Medulla oblongata (tissue), 1 donor: ENCODE data around the gene SPPL2B.

Experiments
- DNase-seq: peaks from one replicate; pipeline ENCODE4 v3.0.0-alpha.2; 2015; ENCODE audit errors: extremely low spot score

The SPPL2B gene

DNA sequence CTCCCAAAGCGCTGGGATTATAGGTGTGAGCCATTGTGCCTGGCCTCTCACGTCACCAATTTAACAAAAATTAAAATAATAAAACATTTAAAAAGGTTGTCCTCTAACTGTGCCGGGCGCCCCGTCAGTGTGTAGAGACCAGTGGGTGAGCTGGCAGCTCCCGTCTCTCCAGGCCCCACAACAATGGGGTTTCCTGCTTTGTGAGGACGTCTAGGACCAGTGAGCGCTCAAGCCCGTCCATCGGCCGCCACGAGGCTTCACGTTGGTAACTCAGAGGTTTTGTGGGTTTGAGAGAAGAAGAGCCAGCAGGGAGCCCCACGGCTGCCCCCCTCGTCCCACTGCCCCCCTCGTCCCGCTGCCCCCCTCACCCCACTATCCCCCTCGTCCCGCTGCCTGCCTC lies 4.8 kb upstream of the SPPL2B start:
- no peak for DNase-seq

- DNase-seq: no peak
These were observed 4.1 kb upstream of the SPPL2B start for GRCh38 chr19:2324220-2324948.

GRCh38 chr19:2325281-2326046 lies 3.0 kb upstream of the SPPL2B start:
- DNase-seq: no peak

DNA sequence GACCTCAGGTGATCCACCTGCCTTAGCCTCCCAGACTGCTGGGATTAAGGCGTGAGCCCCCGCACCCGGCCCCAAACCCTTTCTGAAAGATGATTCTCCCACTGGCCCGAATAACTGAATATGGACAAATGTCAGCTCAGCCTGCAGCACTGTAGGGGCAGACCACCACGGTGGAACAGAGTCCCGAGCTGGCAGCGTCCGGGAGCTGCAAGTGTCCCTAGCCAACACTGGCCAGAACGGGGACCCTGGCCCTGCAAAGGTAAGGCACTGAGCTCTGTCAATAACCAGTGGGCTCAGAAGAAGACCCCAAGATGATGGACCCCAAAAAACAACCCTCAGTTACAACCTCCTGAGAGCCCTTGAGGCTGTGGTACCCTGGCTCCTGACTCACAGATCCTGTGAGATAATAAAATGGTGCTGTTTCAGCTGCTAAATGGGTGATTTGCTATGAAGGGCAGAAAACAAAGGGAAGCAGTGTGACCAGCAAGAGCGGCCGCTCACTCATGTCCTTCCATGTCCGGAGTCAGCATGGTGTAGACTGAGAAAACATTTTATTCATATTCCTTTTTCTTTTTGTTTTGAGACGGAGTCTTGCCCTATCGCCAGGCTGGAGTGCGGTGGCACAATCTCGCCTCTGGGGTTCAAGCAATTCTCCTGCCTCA lies 1.7 kb upstream of the SPPL2B start:
- DNase-seq: no peak

DNA sequence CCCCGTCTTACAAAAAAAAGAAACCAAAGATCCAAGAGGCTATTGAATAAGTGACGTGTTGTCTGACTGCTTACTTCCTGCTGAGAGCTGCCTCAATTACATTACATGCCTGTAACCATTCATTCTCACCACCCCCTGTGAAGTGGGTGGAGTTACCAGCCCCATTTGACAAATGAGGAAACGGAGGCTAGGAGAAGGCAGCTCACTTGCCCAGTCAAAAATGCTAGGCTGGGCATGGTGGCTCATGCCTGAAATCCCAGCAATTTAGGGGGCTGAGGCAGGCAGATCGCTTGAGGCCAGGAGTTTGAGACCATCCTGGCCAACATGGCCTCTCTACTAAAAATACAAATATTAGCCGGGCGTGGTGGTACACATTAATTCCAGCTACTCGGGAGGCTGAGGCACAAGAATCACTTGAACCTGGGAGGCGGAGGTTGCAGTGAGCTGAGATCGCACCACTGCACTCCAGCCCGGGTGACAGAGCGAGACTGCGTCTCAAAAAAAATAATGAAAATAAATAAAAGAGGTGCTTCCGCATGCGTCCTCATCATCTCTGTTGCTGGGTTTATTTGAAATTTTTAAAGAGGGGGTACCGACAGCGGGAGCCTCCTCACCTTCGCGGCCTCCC lies 597 bp upstream of the SPPL2B start:
- DNase-seq: peak; percentile 66

- no peak for DNase-seq
These were observed 630 bp downstream of the SPPL2B start for GRCh38 chr19:2329149-2329478.

- no peak for DNase-seq
These were observed 1.0 kb downstream of the SPPL2B start for GRCh38 chr19:2329501-2329916.

GRCh38 chr19:2330255-2330631 lies 1.8 kb downstream of the SPPL2B start:
- no peak for DNase-seq

GRCh38 chr19:2330632-2331284 lies 2.3 kb downstream of the SPPL2B start:
- DNase-seq: no peak

- peak; percentile 88 for DNase-seq
These were observed 3.2 kb downstream of the SPPL2B start for GRCh38 chr19:2331601-2332246.

GRCh38 chr19:2332341-2333026 lies 4.0 kb downstream of the SPPL2B start:
- DNase-seq: peak; percentile 40

DNA sequence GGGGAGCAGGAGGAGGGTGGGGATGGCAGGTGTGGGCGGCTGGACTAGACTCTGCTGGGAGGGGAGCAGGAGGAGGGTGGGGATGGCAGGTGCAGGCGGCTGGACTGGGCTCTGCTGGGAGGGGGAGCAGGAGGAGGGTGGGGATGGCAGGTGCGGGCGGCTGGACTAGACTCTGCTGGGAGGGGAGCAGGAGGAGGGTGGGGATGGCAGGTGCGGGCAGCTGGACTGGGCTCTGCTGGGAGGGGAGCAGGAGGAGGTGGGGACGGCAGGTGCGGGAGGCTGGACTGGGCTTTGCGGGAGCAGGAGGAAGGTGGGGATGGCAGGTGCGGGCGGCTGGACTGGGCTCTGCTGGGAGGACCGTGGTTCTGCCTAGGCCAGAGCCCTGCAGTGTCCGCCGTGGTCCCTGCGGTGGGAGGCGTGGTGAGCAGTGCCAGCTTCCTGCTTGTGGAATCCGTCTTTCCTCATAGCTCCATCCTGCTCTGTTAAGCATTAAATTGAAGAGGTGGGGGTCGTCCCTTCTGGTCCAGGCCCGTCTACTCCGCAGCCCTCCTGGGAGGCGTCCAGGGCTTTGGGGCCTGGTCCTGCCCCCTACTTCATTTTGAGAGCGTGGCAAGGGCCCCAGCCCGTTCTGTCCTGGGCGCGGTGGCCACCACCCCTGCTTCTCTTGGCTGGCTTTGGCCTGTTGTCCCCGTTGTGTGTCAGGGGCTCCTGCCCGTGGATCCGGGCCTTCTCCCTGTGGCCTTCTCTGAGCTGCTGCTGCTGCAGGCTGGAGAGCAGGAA lies 4.7 kb downstream of the SPPL2B start:
- DNase-seq: no peak

DNA sequence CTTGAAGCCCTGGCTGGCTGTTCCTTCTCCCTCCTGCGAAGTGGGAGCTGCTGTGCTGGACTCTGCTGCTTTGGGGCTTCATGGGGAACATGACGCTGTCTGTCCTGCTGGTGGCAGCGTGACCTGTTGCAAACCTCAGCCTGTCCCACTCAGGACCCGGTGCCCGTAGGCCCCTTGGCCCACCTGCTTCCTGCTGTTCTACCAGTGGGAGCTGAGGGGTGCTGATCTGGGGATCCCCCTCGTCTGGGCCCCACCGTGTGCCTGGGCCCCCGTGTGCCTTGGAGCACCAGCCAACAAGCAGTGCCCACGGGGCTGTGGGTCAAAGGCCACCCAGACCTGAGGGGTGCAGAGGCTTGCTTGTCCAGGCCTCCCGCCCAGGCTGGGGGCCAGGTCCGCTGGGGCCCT lies 5.3 kb downstream of the SPPL2B start:
- DNase-seq: no peak

DNA sequence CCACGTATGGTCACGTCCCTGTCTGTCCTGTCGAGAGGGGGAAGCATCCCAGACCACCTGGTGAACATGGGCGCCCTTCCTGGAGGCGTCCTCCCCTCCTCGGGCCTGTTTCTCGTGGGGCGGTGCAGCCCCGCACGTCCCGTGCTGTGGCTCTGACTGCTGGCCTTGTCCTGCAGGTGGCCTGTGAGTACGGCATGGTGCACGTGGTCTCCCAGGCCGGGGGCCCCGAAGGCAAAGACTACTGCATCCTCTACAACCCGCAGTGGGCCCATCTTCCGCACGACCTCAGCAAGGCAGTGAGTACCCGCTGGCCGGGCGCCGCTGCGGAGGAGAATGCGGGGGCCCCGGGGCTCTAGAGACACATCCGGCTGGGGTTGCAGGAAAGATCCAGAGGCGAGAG lies 5.9 kb downstream of the SPPL2B start:
- no peak for DNase-seq

DNA sequence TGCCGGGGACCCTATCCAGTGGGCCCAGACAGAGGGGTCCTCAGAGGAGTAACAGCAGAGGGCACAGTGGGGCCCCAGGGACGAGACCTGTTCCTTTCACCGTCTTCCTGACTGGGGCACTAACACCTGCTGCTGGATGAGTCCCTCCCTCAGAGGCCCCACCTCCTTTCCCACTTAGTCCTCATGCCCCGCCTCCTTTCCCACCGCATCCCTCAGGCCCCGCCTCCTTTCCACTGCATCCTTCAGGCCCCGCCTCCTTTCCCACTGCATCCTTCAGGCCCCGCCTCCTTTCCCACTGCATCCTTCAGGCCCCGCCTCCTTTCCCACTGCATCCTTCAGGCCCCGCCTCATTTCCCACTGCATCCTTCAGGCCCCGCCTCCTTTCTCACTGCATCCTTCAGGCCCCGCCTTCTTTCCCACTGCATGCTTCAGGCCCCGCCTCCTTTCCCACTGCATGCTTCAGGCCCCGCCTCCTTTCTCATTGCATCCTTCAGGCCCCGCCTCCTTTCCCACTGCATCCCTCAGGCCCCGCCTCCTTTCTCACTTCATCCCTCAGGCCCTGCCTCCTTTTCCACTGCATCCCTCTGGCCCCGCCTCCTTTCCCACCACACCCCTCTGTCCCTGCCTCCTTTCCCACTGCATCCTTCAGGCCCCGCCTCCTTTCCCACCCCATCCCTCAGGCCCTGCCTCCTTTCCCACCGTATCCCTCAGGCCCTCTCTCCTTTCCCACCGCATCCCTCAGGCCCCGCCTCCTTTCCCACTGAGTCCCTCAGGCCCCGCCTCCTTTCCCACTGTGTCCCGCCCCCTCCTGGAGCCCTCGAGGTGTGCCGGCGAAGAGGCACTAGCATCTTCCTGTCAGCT lies 6.7 kb downstream of the SPPL2B start:
- no peak for DNase-seq

GRCh38 chr19:2335848-2336247 lies 7.4 kb downstream of the SPPL2B start:
- DNase-seq: no peak

GRCh38 chr19:2336528-2337328 lies 8.2 kb downstream of the SPPL2B start:
- DNase-seq: no peak

- DNase-seq: peak; percentile 82
These were observed 8.8 kb downstream of the SPPL2B start for GRCh38 chr19:2337329-2337707.
